ENCODE measurements around the gene DHX36. TPM values are rescaled to one million over a fixed set of nuclear protein-coding genes. Genes with fewer than 3 reads are reported as not detected.

Gene DHX36, protein sequence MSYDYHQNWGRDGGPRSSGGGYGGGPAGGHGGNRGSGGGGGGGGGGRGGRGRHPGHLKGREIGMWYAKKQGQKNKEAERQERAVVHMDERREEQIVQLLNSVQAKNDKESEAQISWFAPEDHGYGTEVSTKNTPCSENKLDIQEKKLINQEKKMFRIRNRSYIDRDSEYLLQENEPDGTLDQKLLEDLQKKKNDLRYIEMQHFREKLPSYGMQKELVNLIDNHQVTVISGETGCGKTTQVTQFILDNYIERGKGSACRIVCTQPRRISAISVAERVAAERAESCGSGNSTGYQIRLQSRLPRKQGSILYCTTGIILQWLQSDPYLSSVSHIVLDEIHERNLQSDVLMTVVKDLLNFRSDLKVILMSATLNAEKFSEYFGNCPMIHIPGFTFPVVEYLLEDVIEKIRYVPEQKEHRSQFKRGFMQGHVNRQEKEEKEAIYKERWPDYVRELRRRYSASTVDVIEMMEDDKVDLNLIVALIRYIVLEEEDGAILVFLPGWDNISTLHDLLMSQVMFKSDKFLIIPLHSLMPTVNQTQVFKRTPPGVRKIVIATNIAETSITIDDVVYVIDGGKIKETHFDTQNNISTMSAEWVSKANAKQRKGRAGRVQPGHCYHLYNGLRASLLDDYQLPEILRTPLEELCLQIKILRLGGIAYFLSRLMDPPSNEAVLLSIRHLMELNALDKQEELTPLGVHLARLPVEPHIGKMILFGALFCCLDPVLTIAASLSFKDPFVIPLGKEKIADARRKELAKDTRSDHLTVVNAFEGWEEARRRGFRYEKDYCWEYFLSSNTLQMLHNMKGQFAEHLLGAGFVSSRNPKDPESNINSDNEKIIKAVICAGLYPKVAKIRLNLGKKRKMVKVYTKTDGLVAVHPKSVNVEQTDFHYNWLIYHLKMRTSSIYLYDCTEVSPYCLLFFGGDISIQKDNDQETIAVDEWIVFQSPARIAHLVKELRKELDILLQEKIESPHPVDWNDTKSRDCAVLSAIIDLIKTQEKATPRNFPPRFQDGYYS
- 58.4 TPM for total RNA-seq
- long read RNA-seq, full-length matches to known transcripts, result 12 of 23 reads
- long read RNA-seq, partial matches to known transcripts, result 8 of 23 reads
- long read RNA-seq, other reads (novel, unspliced or antisense), result 3 of 23 reads

GRCh38 chr3:154323891-154324738 lies at the start of gene DHX36:
DHX36 (minus strand) TSS chr3:154324487; CDS start chr3:154324416, 71 bp downstream.
- no peak for TF ChIP-seq CTCF (IDR thresholded peaks at IDR 0.05)
- H3K4me1 ChIP-seq, result peaks cover 39% of the 10 kb centered on the region
- peak within 1 kb of the TSS; percentile 77 for H3K4me3 ChIP-seq
- H3K27ac ChIP-seq, result peak within 1 kb of the TSS; percentile 96
- no peaks in the 10 kb centered on the region for H3K9me3 ChIP-seq
- H3K36me3 ChIP-seq, result no peaks in the 10 kb centered on the region
- intact Hi-C loops (cut with DNase I), result no loop called here
- DNase-seq (peak; percentile 94), ATAC-seq (peak; percentile 98)
- H3K27me3 ChIP-seq, result no peaks in the 10 kb centered on the region

DNA sequence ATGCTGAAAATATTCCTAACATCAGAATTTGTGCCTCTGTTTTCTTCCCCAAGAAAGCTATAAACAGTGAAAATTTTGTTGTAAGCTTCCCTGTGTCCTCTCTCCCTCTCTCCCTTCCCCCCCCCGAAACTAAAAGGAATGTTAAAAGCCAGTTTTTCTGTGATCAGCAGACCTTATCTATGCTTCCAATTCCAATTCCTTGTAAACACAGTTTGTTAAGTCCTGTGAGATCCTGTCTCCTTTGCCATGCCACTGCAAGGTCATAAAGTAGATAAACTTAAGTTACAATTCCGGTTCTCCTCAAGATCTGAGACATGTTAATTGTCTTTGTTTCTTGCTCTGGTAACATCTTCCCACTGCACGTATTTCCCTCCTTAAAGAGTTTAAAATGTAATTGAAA lies 42.9 kb upstream of the DHX36 start:
- no peak for DNase-seq
- H3K9me3 ChIP-seq, result no peaks in the 10 kb centered on the region
- TF ChIP-seq CTCF (IDR thresholded peaks at IDR 0.05), result no peak
- no peaks in the 10 kb centered on the region for H3K36me3 ChIP-seq
- no peak overlapping the region for H3K4me3 ChIP-seq
- no peaks in the 10 kb centered on the region for H3K27me3 ChIP-seq
- no peak for ATAC-seq
- no peaks in the 10 kb centered on the region for H3K4me1 ChIP-seq
- intact Hi-C loops (cut with DNase I), result no loop called here
- H3K27ac ChIP-seq, result no peak overlapping the region

DNA sequence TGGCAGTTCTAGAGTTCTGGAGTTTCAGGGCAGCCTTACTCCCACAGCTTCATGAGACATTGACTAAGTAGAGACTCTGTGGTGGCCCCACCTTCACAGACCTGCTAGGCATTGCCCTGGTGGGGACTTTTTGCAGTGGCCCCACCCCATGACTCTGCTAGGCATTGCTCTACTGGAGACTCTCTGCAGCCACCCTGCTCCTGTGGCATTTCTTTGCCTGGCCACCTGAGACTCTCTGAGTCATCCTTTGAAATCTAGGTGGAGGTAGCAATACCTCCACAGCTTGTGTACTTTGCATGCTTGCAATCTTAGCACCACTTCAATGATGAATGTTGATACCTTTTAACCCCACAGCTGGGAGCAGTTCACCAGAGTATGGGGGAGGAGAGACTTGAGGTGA lies 40.6 kb upstream of the DHX36 start:
- DNase-seq (no peak), ATAC-seq (no peak)
- Histone ChIP-seq H3K9me3 (no peaks in the 10 kb centered on the region), H3K4me1 (no peaks in the 10 kb centered on the region), H3K27ac (no peak overlapping the region), H3K36me3 (no peaks in the 10 kb centered on the region), H3K4me3 (no peak overlapping the region), H3K27me3 (no peaks in the 10 kb centered on the region)
- no peak for TF ChIP-seq CTCF (IDR thresholded peaks at IDR 0.05)
- intact Hi-C loops (cut with DNase I), result no loop called here

DNA sequence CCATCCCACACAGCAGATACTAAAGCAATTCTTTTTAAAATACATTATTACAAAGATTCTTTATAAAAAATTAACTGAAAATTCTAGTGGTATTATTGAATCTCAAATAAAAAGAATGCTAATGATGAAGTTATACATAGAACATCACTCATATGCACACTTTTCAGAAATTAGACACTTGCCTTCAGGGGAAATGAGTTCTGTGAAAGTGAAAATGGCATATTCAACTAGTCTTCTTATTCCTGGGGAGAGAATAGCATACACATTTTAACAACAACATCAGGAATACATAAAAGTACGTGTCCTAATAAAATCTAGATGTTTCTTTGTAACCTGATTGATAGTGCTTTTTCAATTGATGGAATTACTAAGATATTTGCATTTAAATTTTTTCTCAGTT lies 36.8 kb upstream of the DHX36 start:
- no peak overlapping the region for H3K4me3 ChIP-seq
- no peaks in the 10 kb centered on the region for H3K4me1 ChIP-seq
- no peak for TF ChIP-seq CTCF (IDR thresholded peaks at IDR 0.05)
- no peaks in the 10 kb centered on the region for H3K36me3 ChIP-seq
- ATAC-seq (no peak), DNase-seq (no peak)
- no peak overlapping the region for H3K27ac ChIP-seq
- H3K9me3 ChIP-seq, result no peaks in the 10 kb centered on the region
- intact Hi-C loops (cut with DNase I), result no loop called here
- no peaks in the 10 kb centered on the region for H3K27me3 ChIP-seq

- no peak overlapping the region for H3K27ac ChIP-seq
- intact Hi-C loops (cut with DNase I), result no loop called here
- H3K9me3 ChIP-seq, result no peaks in the 10 kb centered on the region
- DNase-seq (no peak), ATAC-seq (peak; percentile 48)
- H3K4me3 ChIP-seq, result no peak overlapping the region
- no peaks in the 10 kb centered on the region for H3K4me1 ChIP-seq
- no peak for TF ChIP-seq CTCF (IDR thresholded peaks at IDR 0.05)
- no peaks in the 10 kb centered on the region for H3K36me3 ChIP-seq
- no peaks in the 10 kb centered on the region for H3K27me3 ChIP-seq
Measured at GRCh38 chr3:154356009-154356408, 31.7 kb upstream of the DHX36 start.

Measured in upper lobe of right lung (tissue), 1 donor.